22Rv1 (cell line): Measurements from ENCODE around the gene GTSF1L.
"Not testable (repeated sequence)": the region's sequence is repeated elsewhere in the genome, so short reads cannot be mapped to it uniquely, and the experiment has no call there.

Experiments used
- H3K27ac ChIP-seq: fragments of 450-650 bp; 2 replicates; pipeline ENCODE4 v1.5.1; 2017
- CTCF ChIP-seq: fragments of 450-650 bp; IDR thresholded peaks from 2 replicates; pipeline ENCODE4 v1.5.1; 2017; ENCODE audit warnings: mild to moderate bottlenecking
- ZFX ChIP-seq: fragments of 450-650 bp; IDR thresholded peaks from 2 replicates; pipeline ENCODE4 v1.6.1; 2017; ENCODE audit warnings: antibody characterized with exemption, borderline replicate concordance

The GTSF1L gene

DNA sequence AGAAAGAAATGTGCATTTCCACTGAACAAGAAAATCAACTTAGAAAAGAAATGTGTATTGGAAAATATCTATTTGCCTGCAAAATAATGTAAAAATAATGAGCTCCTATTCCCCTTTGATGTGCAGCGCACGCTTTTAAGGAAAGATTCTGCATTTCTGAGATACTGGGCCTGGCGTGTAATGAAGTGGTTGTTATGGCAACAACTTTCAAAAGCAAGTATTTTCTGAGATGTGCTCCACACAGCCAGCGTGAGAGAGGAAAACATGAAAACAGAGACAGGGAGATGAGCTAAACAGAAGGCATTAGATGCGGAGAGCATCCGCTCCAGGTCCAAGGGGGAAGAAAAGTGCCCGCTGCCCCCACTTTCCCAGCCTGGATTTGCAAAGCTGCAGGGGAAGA lies 39.1 kb upstream of the GTSF1L start:
- TF ChIP-seq ZFX (no peak), CTCF (no peak)
- no peak overlapping the region for H3K27ac ChIP-seq

DNA sequence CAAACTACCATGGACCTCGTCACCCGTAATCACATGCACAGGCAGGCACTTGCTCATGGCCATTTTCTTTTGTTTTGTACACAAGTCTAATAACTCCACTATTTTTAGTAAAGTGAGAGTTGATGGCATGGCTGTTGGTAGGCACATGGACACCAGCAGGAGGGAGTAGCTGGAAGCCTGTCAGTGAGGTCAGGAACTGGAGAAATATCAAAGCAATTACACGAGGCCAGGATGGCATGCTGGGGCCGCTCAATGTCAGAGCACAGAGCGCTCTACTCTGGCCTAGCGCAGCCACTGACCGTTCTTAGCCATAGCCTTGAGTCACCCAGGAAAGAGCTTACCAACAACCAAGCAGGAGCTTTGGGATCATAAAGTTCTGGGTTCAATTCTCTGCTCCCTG lies 36.1 kb upstream of the GTSF1L start:
- TF ChIP-seq CTCF = no peak
- H3K27ac ChIP-seq = no peak overlapping the region

DNA sequence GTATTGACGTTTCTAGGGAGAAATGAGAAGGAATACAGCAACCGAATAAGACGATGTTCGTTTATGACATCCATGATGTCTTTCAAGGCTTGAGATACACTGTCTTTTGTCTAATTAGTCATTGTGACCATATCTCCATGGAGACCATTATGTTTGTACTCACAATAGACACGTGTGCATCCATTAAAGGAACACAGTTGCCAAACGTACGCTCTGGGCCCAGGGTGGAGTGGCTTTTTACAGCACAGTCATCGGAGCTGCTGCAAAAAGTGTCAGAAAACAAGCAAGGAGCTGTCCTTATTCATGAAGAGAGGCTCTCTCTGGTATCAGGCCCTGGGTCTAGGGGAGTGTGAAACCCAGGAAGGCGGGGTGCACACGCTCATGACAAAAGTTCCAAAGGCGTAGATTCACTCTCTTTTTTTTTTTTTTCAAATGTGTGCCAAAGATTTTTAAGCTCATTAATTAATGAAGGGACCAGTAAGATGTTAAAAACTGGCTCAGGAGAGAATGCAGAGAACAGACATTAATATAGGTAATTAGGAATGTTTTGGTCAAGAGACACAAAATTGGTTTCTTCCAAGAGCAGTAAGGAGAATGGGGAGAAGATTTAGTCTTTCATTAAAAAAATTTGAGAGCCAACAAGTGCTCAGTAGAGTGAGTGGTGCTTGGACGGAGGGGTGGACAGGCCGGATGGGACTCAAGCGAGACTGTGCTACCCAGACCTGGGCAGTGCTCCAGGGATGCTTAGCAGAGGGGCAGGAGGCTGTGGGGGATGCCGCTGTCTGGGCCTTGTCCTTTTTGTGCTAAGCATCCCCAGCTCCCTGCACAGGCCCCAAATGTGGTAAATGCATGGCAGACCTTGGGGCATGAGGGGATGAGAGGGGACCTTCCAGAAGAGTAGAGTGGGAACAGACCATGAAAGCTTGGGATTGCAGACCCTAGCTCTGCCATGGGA lies 34.9 kb upstream of the GTSF1L start:
- H3K27ac ChIP-seq = no peak overlapping the region
- TF ChIP-seq ZFX (no peak), CTCF (no peak)

- H3K27ac ChIP-seq = not testable (repeated sequence)
These were observed 31.1 kb upstream of the GTSF1L start for GRCh38 chr20:43757888-43758287.

DNA sequence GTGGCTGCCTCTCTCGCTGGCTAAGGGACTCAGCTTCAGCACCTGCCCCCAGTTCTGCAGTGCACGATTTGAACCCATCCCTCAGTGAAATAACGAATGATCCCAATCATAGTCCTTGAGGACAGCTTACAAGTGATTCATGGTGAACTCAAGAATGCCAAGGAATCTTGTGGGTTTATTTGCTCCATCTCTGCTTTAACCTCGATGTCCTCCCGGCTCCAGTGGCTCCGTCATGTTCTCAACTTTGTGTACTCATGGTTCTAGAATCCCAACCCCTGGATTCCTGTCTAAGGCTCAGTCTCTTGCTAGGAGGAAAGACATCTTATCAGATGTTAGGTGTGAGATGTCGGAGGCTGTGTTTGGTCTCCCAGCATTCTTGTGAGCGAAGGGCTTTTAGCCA lies 29.0 kb upstream of the GTSF1L start:
- TF ChIP-seq ZFX (no peak), CTCF (no peak)
- no peak overlapping the region for H3K27ac ChIP-seq

GRCh38 chr20:43755390-43755789 lies 28.6 kb upstream of the GTSF1L start:
- H3K27ac ChIP-seq = no peak overlapping the region
- no peak for TF ChIP-seq CTCF
- TF ChIP-seq ZFX = no peak

GRCh38 chr20:43752561-43753301 lies 25.9 kb upstream of the GTSF1L start:
- no peak for TF ChIP-seq CTCF
- no peak for TF ChIP-seq ZFX
- H3K27ac ChIP-seq = no peak overlapping the region
